NCI-H128 (cell line): ENCODE results near the gene AP1S1.
"Not testable (repeated sequence)": the region's sequence is repeated elsewhere in the genome, so short reads cannot be mapped to it uniquely, and the experiment has no call there.

Experiments
- DNase-seq: peaks from one replicate; lab custom pipeline; 2025; ENCODE audit not compliant: unreplicated experiment; lab: John Stamatoyannopoulos, UW

AP1S1 gene

DNA sequence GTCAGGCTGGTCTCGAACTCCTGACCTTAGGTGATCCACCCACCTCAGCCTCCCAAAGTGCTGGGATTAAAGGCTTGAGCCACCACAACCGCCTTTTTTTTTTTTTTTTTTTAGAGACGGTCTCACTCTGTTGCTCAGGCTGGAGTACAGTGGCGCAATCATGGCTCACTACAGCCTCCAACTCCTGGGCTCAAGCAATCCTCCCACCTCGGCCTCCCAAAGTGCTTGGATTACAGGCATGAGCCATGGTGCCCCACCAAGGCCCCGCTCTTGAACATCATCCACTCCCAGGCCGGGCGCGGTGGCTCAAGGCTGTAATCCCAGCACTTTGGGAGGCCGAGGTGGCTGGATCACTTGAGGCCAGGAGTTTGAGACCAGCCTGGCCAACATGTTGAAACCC, 45.2 kb downstream of the AP1S1 start:
- not testable (repeated sequence) for DNase-seq

DNA sequence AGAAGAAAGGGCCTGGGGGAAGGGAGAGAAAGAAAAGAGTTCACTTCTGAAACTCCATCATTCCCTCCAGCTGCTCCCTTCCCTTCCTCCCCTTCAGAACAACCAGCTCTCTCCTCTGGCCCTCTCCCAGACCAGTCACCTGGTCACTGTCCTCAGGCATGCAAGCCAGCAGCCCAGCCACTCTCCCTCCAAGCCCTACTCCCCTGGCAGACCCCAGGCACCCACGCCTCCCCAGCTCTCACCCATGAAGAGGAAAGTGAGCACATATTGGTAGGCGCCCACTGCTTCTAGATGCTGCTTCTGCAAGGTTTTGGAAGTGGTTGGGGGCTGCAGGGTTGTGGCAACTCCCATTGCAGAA, 46.2 kb downstream of the AP1S1 start:
- no peak for DNase-seq

- DNase-seq, result no peak
Measured at GRCh38 chr7:101200862-101201599, 46.8 kb downstream of the AP1S1 start, which contains the start of gene MOGAT3. Gene MOGAT3, minus strand, starts transcription at chr7:101201036. Its CDS starts 182 bp downstream, at chr7:101200854.

DNA sequence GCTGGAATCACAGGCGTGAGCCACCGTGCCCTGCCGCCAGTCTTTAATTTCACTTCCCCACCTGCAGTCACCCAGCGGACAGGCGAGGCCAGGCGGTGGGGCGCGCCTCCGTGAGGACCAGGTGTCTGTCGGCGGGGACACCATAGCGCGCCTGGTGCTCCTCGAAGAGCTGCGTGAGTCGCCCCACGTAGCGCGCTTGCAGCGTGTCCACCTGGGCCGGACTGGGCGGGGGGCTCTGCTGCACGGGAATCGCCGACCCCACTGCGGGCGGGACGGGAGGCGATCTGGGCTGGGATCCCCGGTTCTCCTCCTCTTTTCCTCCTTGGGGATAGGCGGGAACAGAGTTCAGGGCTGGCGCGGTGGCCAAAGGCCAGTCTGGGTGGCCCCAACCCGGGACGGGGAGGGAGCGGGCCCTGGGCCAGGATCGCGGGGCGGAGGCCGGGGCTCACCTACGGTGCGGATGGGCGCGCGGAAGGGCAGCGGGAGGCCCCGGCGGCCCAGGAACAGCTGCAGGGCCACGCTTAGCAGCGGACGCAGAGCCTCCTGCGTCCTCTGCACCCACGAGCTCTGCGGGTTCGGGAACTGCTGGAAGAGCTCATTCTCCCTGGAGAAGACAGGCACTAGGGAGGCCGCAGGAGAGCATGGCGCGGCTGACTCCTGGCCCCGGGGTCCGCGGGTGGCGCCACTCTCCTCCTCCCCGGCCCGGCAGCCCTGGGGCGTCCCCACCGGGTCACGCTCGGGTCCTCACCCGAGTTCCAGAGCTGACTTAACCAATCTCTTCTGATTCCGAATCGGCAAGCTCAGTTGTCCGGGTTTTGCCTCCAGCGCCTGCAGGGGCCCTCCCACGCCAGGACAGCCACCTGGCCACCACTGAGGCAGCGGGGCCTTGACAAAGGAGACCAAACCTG, 47.7 kb downstream of the AP1S1 start:
- no peak for DNase-seq

DNA sequence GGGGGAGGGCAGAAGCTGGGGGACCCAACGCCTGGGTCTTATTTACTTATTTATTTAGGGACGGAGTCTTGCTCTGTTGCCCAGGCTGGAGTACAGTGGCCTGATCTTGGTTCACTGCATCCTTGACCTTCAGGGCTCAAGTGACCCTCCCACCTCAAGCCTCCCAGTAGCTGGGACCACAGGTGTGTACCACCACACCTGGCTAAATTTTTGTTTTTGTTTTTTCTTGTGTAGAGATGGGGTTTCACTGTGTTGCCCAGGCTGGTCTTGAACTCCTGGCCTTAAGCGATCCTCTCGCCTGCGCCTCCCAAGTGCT, 48.3 kb downstream of the AP1S1 start:
- no peak for DNase-seq

GRCh38 chr7:101203740-101204738, 49.8 kb downstream of the AP1S1 start:
- DNase-seq, result not testable (repeated sequence)

DNA sequence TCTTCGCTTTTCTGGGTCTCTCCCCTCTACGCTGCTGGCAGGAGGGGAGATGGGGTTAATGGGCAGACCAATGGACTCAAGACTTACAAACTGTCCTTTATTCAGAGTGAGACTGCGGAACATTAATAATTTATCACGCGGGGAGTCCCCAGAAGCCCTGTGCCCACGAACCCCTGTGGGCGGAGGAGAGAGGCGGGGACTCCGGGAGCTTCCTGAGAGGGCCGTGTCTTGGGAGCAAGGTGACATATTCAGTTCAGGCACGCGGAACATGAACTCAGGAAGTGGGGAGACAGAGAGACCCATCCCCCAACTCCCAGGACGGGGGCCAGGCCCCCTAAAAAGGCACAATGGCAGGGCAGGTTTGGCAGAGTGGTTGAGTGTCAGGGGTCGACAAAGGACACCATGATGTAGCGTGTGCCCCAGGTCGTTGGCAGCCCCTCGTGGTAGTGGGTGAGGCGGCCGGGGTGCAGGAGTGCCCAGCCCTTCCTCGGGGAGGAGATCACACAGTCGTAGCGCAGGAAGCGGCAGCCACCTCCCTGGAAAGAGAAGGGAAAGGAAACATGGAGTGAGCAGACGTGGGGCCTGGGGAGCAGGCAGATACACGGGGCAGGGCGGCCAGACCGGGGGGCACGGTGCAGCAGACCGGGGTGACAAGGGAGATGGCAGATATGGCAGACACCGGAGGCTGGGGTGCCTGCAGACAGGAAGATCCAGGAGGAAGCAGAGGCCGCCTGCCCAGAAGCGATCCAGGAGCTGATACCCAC, 51.8 kb downstream of the AP1S1 start:
- no peak for DNase-seq

- DNase-seq, result no peak
Measured at GRCh38 chr7:101206665-101207042, 52.4 kb downstream of the AP1S1 start.

- DNase-seq, result no peak
Measured at GRCh38 chr7:101207459-101207858, 53.2 kb downstream of the AP1S1 start.

GRCh38 chr7:101208794-101209193, 54.5 kb downstream of the AP1S1 start:
- DNase-seq, result no peak

GRCh38 chr7:101210143-101210542, 55.9 kb downstream of the AP1S1 start:
- no peak for DNase-seq
